OCI-LY7 (cell line): Measurements from ENCODE around the gene EYS. TPM values are rescaled to one million over a fixed set of nuclear protein-coding genes. Genes with fewer than 3 reads are reported as not detected.

Experiments used
- BruUV-seq: library from RNA; stranded (reverse); fragments of 400-500 nt; replicated peaks from 2 replicates; lab custom pipeline; 2021; lab: Mats Ljungman, UMichigan
- CTCF ChIA-PET: fragments of 300-600 bp; sonication (Branson Sonifier 250); formaldehyde crosslinking; loops from one replicate; lab custom pipeline; 2022; ENCODE audit warnings: antibody characterized with exemption; ENCODE audit not compliant: unreplicated experiment; lab: Charles Lee
- POLR2A ChIA-PET: fragments of 300-600 bp; sonication (Branson Sonifier 250); formaldehyde crosslinking; loops from one replicate; lab custom pipeline; 2022; ENCODE audit warnings: antibody characterized with exemption; lab: Charles Lee
- DNase-seq: peaks from one replicate; pipeline ENCODE4 v3.0.0-alpha.2; 2015; ENCODE audit warnings: low spot score
- H2AFZ ChIP-seq: fragments of 200-600 bp; sonication (generic), shearing (Covaris generic); 2 replicates; pipeline ENCODE4 v1.6.1; 2014; ENCODE audit warnings: mild to moderate bottlenecking, antibody characterized with exemption, low read length, moderate library complexity
- H3K27ac ChIP-seq: fragments of 200-600 bp; sonication (generic); 2 replicates; pipeline ENCODE4 v1.5.1; 2014; ENCODE audit warnings: mixed run types, low read depth, mild to moderate bottlenecking, moderate library complexity, low read length, inconsistent platforms; ENCODE audit not compliant: poor library complexity, severe bottlenecking
- H3K36me3 ChIP-seq: fragments of 200-600 bp; sonication (generic); 2 replicates; pipeline ENCODE4 v1.6.1; 2014; ENCODE audit warnings: mild to moderate bottlenecking, antibody characterized with exemption, low read length, moderate library complexity, mixed read lengths; ENCODE audit not compliant: insufficient read depth
- H3K4me1 ChIP-seq: fragments of 200-600 bp; sonication (generic); 2 replicates; pipeline ENCODE4 v1.5.1; 2014; ENCODE audit warnings: mild to moderate bottlenecking, low read length; ENCODE audit not compliant: insufficient read depth, poor library complexity, severe bottlenecking
- H3K4me2 ChIP-seq: fragments of 200-600 bp; sonication (generic); 2 replicates; pipeline ENCODE4 v1.6.1; 2014; ENCODE audit warnings: mild to moderate bottlenecking, low read length
- H3K4me3 ChIP-seq: fragments of 200-600 bp; sonication (generic); 2 replicates; pipeline ENCODE4 v1.5.1; 2014; ENCODE audit warnings: mild to moderate bottlenecking, low read depth, low read length; ENCODE audit not compliant: poor library complexity, severe bottlenecking
- H3K79me2 ChIP-seq: fragments of 200-600 bp; sonication (generic); 2 replicates; pipeline ENCODE4 v1.6.1; 2016; ENCODE audit warnings: low read depth, mild to moderate bottlenecking, low read length, moderate library complexity, mixed read lengths; ENCODE audit not compliant: insufficient read depth
- H3K9me2 ChIP-seq: fragments of 200-600 bp; sonication (generic); 2 replicates; pipeline ENCODE4 v1.6.1; 2016; ENCODE audit warnings: mild to moderate bottlenecking, low read length, mixed read lengths; ENCODE audit not compliant: insufficient read depth
- H3K9me3 ChIP-seq: fragments of 200-600 bp; sonication (generic); 2 replicates; pipeline ENCODE4 v1.6.1; 2014; ENCODE audit warnings: mild to moderate bottlenecking, mixed run types, low read length, mixed read lengths
- H4K20me1 ChIP-seq: fragments of 200-600 bp; sonication (generic); 2 replicates; pipeline ENCODE4 v1.6.1; 2014; ENCODE audit warnings: mild to moderate bottlenecking, antibody characterized with exemption, low read length, moderate library complexity, mixed read lengths; ENCODE audit not compliant: insufficient read depth
- CTCF ChIP-seq: fragments of 200-600 bp; sonication (generic); conservative IDR thresholded peaks from 2 replicates; pipeline ENCODE4 v1.5.1; 2014; ENCODE audit warnings: mild to moderate bottlenecking, antibody characterized with exemption, low read length, moderate library complexity, mixed read lengths
- EZH2phosphoT487 ChIP-seq: fragments of 200-600 bp; sonication (generic); IDR thresholded peaks from 2 replicates; pipeline ENCODE4 v1.6.1; 2018; ENCODE audit warnings: low read depth, borderline replicate concordance, mild to moderate bottlenecking, mixed run types, antibody characterized with exemption, low read length, moderate library complexity, mixed read lengths
- intact Hi-C: fragments of 100-400 bp; cut with micrococcal nuclease; formaldehyde crosslinking; loops from one replicate; pipeline ENCODE4 v1.10.0; 2022; ENCODE audit not compliant: unreplicated experiment
- total RNA-seq, 2 experiments: library from RNA; depleted of rRNA in 1 of 2; stranded (reverse); fragments of >200 nt in 1 of 2; shearing (Covaris generic) in 1 of 2; gene quantifications; 2 replicates each; pipeline ENCODE4 v1.2.3, GENCODE V29; 2014 to 2022

EYS gene
- total RNA-seq, 2 experiments from 2014 or later: not detected

- intact Hi-C loops: no loop called here
- BruUV-seq: no TSS peak
- Histone ChIP-seq H3K9me3 (no peaks in the 10 kb centered on the region), H4K20me1 (no peaks in the 10 kb centered on the region), H3K4me2 (no peak overlapping the region), H3K4me3 (no peak overlapping the region), H3K9me2 (no peaks in the 10 kb centered on the region), H3K27ac (no peak overlapping the region), H3K36me3 (no peaks in the 10 kb centered on the region), H3K4me1 (no peaks in the 10 kb centered on the region), H3K79me2 (no peaks in the 10 kb centered on the region), H2AFZ (no peak overlapping the region)
- POLR2A ChIA-PET: no interaction called here
- no peak for TF ChIP-seq EZH2phosphoT487
- no peak for TF ChIP-seq CTCF
- no peak for DNase-seq
- CTCF ChIA-PET: no interaction called here
Measured at GRCh38 chr6:64685401-64685800, 1021.6 kb downstream of the EYS start.

- POLR2A ChIA-PET: interaction anchor here (0.6 kb wide), 1 partner anchor 332 kb away, joined by 3 read pairs; no protein-coding TSS in a partner anchor
- Histone ChIP-seq H3K36me3 (no peaks in the 10 kb centered on the region), H4K20me1 (no peaks in the 10 kb centered on the region), H3K27ac (no peak overlapping the region), H3K4me2 (no peak overlapping the region), H3K79me2 (no peaks in the 10 kb centered on the region), H3K9me2 (no peaks in the 10 kb centered on the region), H3K9me3 (no peaks in the 10 kb centered on the region), H3K4me1 (no peaks in the 10 kb centered on the region), H3K4me3 (no peak overlapping the region), H2AFZ (no peak overlapping the region)
- intact Hi-C loops: no loop called here
- BruUV-seq: no TSS peak
- TF ChIP-seq EZH2phosphoT487 (no peak), CTCF (no peak)
- CTCF ChIA-PET: no interaction called here
- DNase-seq: no peak
Measured at GRCh38 chr6:64683682-64684081, 1023.3 kb downstream of the EYS start.

GRCh38 chr6:64681416-64682160 is 1025.4 kb downstream of the EYS start:
- DNase-seq: no peak
- CTCF ChIA-PET: no interaction called here
- TF ChIP-seq CTCF: no peak
- no peak for TF ChIP-seq EZH2phosphoT487
- no peaks in the 10 kb centered on the region for H4K20me1 ChIP-seq
- no peaks in the 10 kb centered on the region for H3K4me1 ChIP-seq
- no TSS peak for BruUV-seq
- intact Hi-C loops: no loop called here
- H2AFZ ChIP-seq: no peak overlapping the region
- no peak overlapping the region for H3K4me2 ChIP-seq
- H3K9me3 ChIP-seq: no peaks in the 10 kb centered on the region
- H3K4me3 ChIP-seq: no peak overlapping the region
- H3K27ac ChIP-seq: no peak overlapping the region
- H3K36me3 ChIP-seq: no peaks in the 10 kb centered on the region
- H3K9me2 ChIP-seq: no peaks in the 10 kb centered on the region
- POLR2A ChIA-PET: no interaction called here
- no peaks in the 10 kb centered on the region for H3K79me2 ChIP-seq
